Lung (tissue), 12 donors: ENCODE results near the gene MRPS2. TPM values are rescaled to one million over a fixed set of nuclear protein-coding genes. Genes with fewer than 3 reads are reported as not detected.

Experiments used
- ATAC-seq: fragments of 200-7000 bp; cut with Tn5 transposase; one replicate; pipeline ENCODE4 v1.9.1; 2020; ENCODE audit warnings: moderate number of reproducible peaks; ENCODE audit not compliant: insufficient read depth, low FRiP score
- DNase-seq, 3 donors: peaks; one replicate each; pipeline ENCODE4 v3.0.0-alpha.2; 2013 to 2017
- H3K27ac ChIP-seq, 2 donors: one replicate each; pipeline ENCODE4 v1.5.1; 2013; ENCODE audit warnings: mild to moderate bottlenecking in 2 of 2, moderate library complexity in 2 of 2, control low read depth in 1 of 2, inconsistent platforms in 1 of 2, low read depth in 1 of 2, low read length in 1 of 2
- H3K27me3 ChIP-seq, 3 donors: one replicate each; pipeline ENCODE4 v1.5.1; 2013; ENCODE audit warnings: low read length in 2 of 3; ENCODE audit not compliant: control insufficient read depth in 3 of 3, insufficient read depth in 3 of 3
- H3K36me3 ChIP-seq, 4 donors: one replicate each; pipeline ENCODE4 v1.5.1; 2013; ENCODE audit warnings: low read length in 4 of 4, mild to moderate bottlenecking in 1 of 4, moderate library complexity in 1 of 4; ENCODE audit not compliant: control insufficient read depth in 4 of 4, insufficient read depth in 4 of 4
- H3K4me1 ChIP-seq, 5 donors: one replicate each; pipeline ENCODE4 v1.5.1; 2013; ENCODE audit warnings: low read length in 5 of 5, mild to moderate bottlenecking in 2 of 5, moderate library complexity in 1 of 5; ENCODE audit not compliant: control insufficient read depth in 5 of 5, insufficient read depth in 5 of 5
- H3K4me3 ChIP-seq: one replicate; pipeline ENCODE4 v1.5.1; 2013; ENCODE audit warnings: mild to moderate bottlenecking, control low read depth, moderate library complexity
- H3K9ac ChIP-seq, 2 donors: one replicate each; pipeline ENCODE4 v1.5.1; 2013; ENCODE audit warnings: low read length in 2 of 2, control low read depth in 1 of 2; ENCODE audit not compliant: insufficient read depth in 1 of 2
- H3K9me3 ChIP-seq, 4 donors: one replicate each; pipeline ENCODE4 v1.5.1; 2013; ENCODE audit warnings: low read length in 3 of 4, mild to moderate bottlenecking in 1 of 4, moderate library complexity in 1 of 4; ENCODE audit not compliant: control insufficient read depth in 4 of 4, insufficient read depth in 3 of 4
- CTCF ChIP-seq: IDR thresholded peaks from 2 replicates; pipeline ENCODE4 v1.5.1; 2012; ENCODE audit warnings: mild to moderate bottlenecking; ENCODE audit errors: control extremely low read depth, extremely low read depth
- WGBS, 2 donors: extraction: QIAGEN DNeasy Blood & Tissue Kit; methylation state at CpG; one replicate each; pipeline ENCODE4 v1.1.7; 2013; 5-methylcytosine and 5-hydroxymethylcytosine counted together
- polyA plus RNA-seq, 2 donors: library from polyadenylated mRNA; stranded (reverse); fragments of 200-250 nt; gene quantifications; one replicate each; pipeline ENCODE4 v1.2.1, GENCODE V29; 2013
- total RNA-seq, 2 donors: library from RNA; depleted of rRNA in 1 of 2; stranded (reverse); fragments of >200 nt in 1 of 2; gene quantifications; one replicate each; pipeline ENCODE4 v1.2.1, GENCODE V29; 2014 to 2021
- donor health status: control.
- donor health status: control.
- donor health status: Bipolar disorder and iron deficiency.
- donor health status: healthy.
- donor health status: DM: yes; HTN: yes; CAD: no.

MRPS2 gene
- total and polyA plus RNA-seq, 4 donors: 18.2 to 42.0 (median 31.8) TPM

- Histone ChIP-seq H3K4me1 (peaks cover 3 to 17% (median 8%) of the 10 kb centered on the region in 5 donors), H3K27ac (no peak overlapping the region), H3K4me3 (no peak overlapping the region), H3K9me3 (peaks cover 0 to 6% (median under 1%) of the 10 kb centered on the region in 4 donors), H3K9ac (no peak overlapping the region), H3K27me3 (no peaks in the 10 kb centered on the region), H3K36me3 (peaks cover 0 to 32% (median 11%) of the 10 kb centered on the region in 4 donors)
- WGBS, 2 donors: 70 to 73% methylated on average over 21 of the region's 21 CpGs
- ATAC-seq (no peak), DNase-seq (peak; percentile 37 to 53 (median 39))
- peak; percentile 34 for TF ChIP-seq CTCF
Measured at GRCh38 chr9:135504262-135505243, 4.1 kb downstream of the MRPS2 start.

GRCh38 chr9:135505406-135506187 lies 5.1 kb downstream of the MRPS2 start:
- DNase-seq (no peak), ATAC-seq (no peak)
- Histone ChIP-seq H3K4me3 (no peak overlapping the region), H3K9ac (no peak overlapping the region), H3K4me1 (peaks cover 3 to 12% (median 8%) of the 10 kb centered on the region in 5 donors), H3K27ac (no peak overlapping the region), H3K27me3 (no peaks in the 10 kb centered on the region), H3K36me3 (peaks cover 0 to 32% (median 11%) of the 10 kb centered on the region in 4 donors), H3K9me3 (peaks cover 0 to 6% (median 1%) of the 10 kb centered on the region in 4 donors)
- WGBS, 2 donors: 90 to 92% methylated on average over 23 to 24 of the region's 24 CpGs
- no peak for TF ChIP-seq CTCF

- H3K27me3 ChIP-seq: no peaks in the 10 kb centered on the region
- 70 to 76% methylated on average over 14 of the region's 14 CpGs for WGBS, 2 donors
- H3K9me3 ChIP-seq: peaks cover 0 to 6% (median 1%) of the 10 kb centered on the region in 4 donors
- H3K36me3 ChIP-seq: peaks cover 0 to 32% (median 11%) of the 10 kb centered on the region in 4 donors
- DNase-seq (no peak), ATAC-seq (no peak)
- no peak for TF ChIP-seq CTCF
- H3K27ac ChIP-seq: no peak overlapping the region
- no peak overlapping the region for H3K4me3 ChIP-seq
- peaks cover 2 to 8% (median 6%) of the 10 kb centered on the region in 5 donors for H3K4me1 ChIP-seq
- no peak overlapping the region for H3K9ac ChIP-seq
Measured at GRCh38 chr9:135506327-135507103, 6.0 kb downstream of the MRPS2 start.
